Naive thymus-derived CD4-positive, alpha-beta T cell (primary cell): ENCODE measurements around the gene MYEOV. TPM values are rescaled to one million over a fixed set of nuclear protein-coding genes. Genes with fewer than 3 reads are reported as not detected.

ENCODE experiments used
- ATAC-seq: fragments of 150-1000 bp; cut with Tn5 transposase; 2 replicates; pipeline ENCODE4 v1.10.0; 2021; ENCODE audit warnings: mild to moderate bottlenecking, moderate library complexity
- CTCF ChIA-PET: fragments of 350-600 bp; sonication (Branson Sonifier 250); formaldehyde crosslinking; loops from one replicate; lab custom pipeline; 2021; ENCODE audit warnings: antibody characterized with exemption; lab: Charles Lee
- POLR2A ChIA-PET: fragments of 350-600 bp; sonication (Branson Sonifier 250); formaldehyde crosslinking; loops from one replicate; lab custom pipeline; 2021; ENCODE audit warnings: antibody characterized with exemption, inconsistent platforms; lab: Charles Lee
- DNase-seq, 9 donors: peaks; one replicate each; pipeline versions ENCODE4 v3.0.0 to v3.0.0-alpha.2; 2020 to 2022; ENCODE audit warnings: mixed read lengths in 1 of 9
- H3K27ac ChIP-seq: one replicate; pipeline ENCODE4 v1.7.0; 2013; ENCODE audit warnings: mild to moderate bottlenecking, low read depth, low read length, moderate library complexity
- H3K27me3 ChIP-seq, 2 donors: one replicate each; pipeline ENCODE4 v1.7.0; 2013; ENCODE audit warnings: low read length in 2 of 2, mild to moderate bottlenecking in 2 of 2, moderate library complexity in 2 of 2; ENCODE audit not compliant: control insufficient read depth in 2 of 2, insufficient read depth in 2 of 2
- H3K36me3 ChIP-seq, 3 experiments: 1 replicate in 2 of 3; 2 replicates in 1 of 3; pipeline ENCODE4 v1.7.0; 2013; ENCODE audit warnings: low read length in 3 of 3, mild to moderate bottlenecking in 3 of 3, moderate library complexity in 1 of 3; ENCODE audit not compliant: insufficient read depth in 3 of 3, control insufficient read depth in 2 of 3
- H3K4me1 ChIP-seq, 2 donors: one replicate each; pipeline ENCODE4 v1.7.0; 2013; ENCODE audit warnings: low read length in 2 of 2, mild to moderate bottlenecking in 2 of 2, moderate library complexity in 1 of 2; ENCODE audit not compliant: control insufficient read depth in 2 of 2, insufficient read depth in 2 of 2
- H3K4me3 ChIP-seq: 2 replicates; pipeline ENCODE4 v1.7.0; 2013; ENCODE audit warnings: mild to moderate bottlenecking, low read length
- H3K9me3 ChIP-seq, 3 experiments: 1 replicate in 2 of 3; 2 replicates in 1 of 3; pipeline ENCODE4 v1.7.0; 2013; ENCODE audit warnings: low read length in 3 of 3; ENCODE audit not compliant: control insufficient read depth in 2 of 3
- H3K27ac Mint-ChIP-seq, 9 donors: one replicate each; pipeline ENCODE4 v1.8.0; 2020 to 2022; ENCODE audit warnings: mixed read lengths in 9 of 9, mild to moderate bottlenecking in 8 of 9, moderate library complexity in 5 of 9, inconsistent platforms in 2 of 9
- H3K27me3 Mint-ChIP-seq, 5 donors: one replicate each; pipeline ENCODE4 v1.8.0; 2021 to 2022; ENCODE audit warnings: mixed read lengths in 5 of 5, mild to moderate bottlenecking in 1 of 5
- H3K36me3 Mint-ChIP-seq, 5 donors: one replicate each; pipeline ENCODE4 v1.8.0; 2020 to 2022; ENCODE audit warnings: mixed read lengths in 5 of 5, mild to moderate bottlenecking in 3 of 5, inconsistent platforms in 1 of 5
- H3K4me1 Mint-ChIP-seq, 7 donors: one replicate each; pipeline ENCODE4 v1.8.0; 2020 to 2022; ENCODE audit warnings: mixed read lengths in 7 of 7, mild to moderate bottlenecking in 3 of 7, inconsistent platforms in 1 of 7
- H3K4me3 Mint-ChIP-seq, 10 donors: one replicate each; pipeline ENCODE4 v1.8.0; 2020 to 2022; ENCODE audit warnings: mild to moderate bottlenecking in 10 of 10, mixed read lengths in 10 of 10, moderate library complexity in 6 of 10, inconsistent platforms in 2 of 10
- H3K9me3 Mint-ChIP-seq, 11 donors: one replicate each; pipeline ENCODE4 v1.8.0; 2020 to 2022; ENCODE audit warnings: mixed read lengths in 11 of 11, mild to moderate bottlenecking in 4 of 11, inconsistent platforms in 1 of 11, moderate library complexity in 1 of 11
- intact Hi-C, 2 donors: fragments of 100-400 bp; cut with micrococcal nuclease; formaldehyde crosslinking; loops; one replicate each; pipeline ENCODE4 v1.15.1; 2023
- polyA plus RNA-seq, 2 donors: library from polyadenylated mRNA; unstranded; fragments of 300-500 nt; fragmentation: Illumina TruSeq; gene quantifications; one replicate each; pipeline ENCODE4 v1.2.3, GENCODE V29; 2021
- total RNA-seq, 6 experiments: library from RNA in 5 of 6; stranded (reverse) in 5 of 6; gene quantifications; 1 replicate in 5 of 6; 2 replicates in 1 of 6; pipeline ENCODE4 v1.2.3 and lab custom pipeline; 2021 to 2026

MYEOV gene
- total and polyA plus RNA-seq, 7 experiments from 2014 or later = 0.20 to 0.32 TPM; not detected in 5

GRCh38 chr11:69269926-69270697 lies 23.8 kb upstream of the MYEOV start:
- Histone ChIP-seq H3K27ac (no peak overlapping the region), H3K27me3 (no peaks in the 10 kb centered on the region), H3K9me3 (no peaks in the 10 kb centered on the region), H3K4me3 (no peak overlapping the region), H3K4me1 (no peaks in the 10 kb centered on the region), H3K36me3 (no peaks in the 10 kb centered on the region)
- ChIA-PET POLR2A (no interaction called here), CTCF (no interaction called here)
- Mint-ChIP-seq H3K27ac (no peak overlapping the region), H3K9me3 (peaks cover 0 to 6% (median 0%) of the 10 kb centered on the region in 11 donors), H3K36me3 (no peaks in the 10 kb centered on the region), H3K4me1 (peaks cover 0 to 5% (median 0%) of the 10 kb centered on the region in 7 donors), H3K27me3 (no peaks in the 10 kb centered on the region), H3K4me3 (no peak overlapping the region)
- DNase-seq (no peak), ATAC-seq (no peak)
- intact Hi-C loops = no loop called here

- Mint-ChIP-seq H3K27me3 (no peaks in the 10 kb centered on the region), H3K4me3 (no peak overlapping the region), H3K4me1 (peaks cover 0 to 5% (median 0%) of the 10 kb centered on the region in 7 donors), H3K9me3 (peaks cover 0 to 6% (median 0%) of the 10 kb centered on the region in 11 donors), H3K36me3 (no peaks in the 10 kb centered on the region), H3K27ac (no peak overlapping the region)
- ChIA-PET POLR2A (no interaction called here), CTCF (no interaction called here)
- Histone ChIP-seq H3K4me3 (no peak overlapping the region), H3K4me1 (no peaks in the 10 kb centered on the region), H3K27me3 (no peaks in the 10 kb centered on the region), H3K9me3 (no peaks in the 10 kb centered on the region), H3K36me3 (no peaks in the 10 kb centered on the region), H3K27ac (no peak overlapping the region)
- DNase-seq = no peak
- no peak for ATAC-seq
- intact Hi-C loops = no loop called here
Measured at GRCh38 chr11:69270941-69271340, 23.0 kb upstream of the MYEOV start.

GRCh38 chr11:69272055-69272454 lies 21.9 kb upstream of the MYEOV start:
- Histone ChIP-seq H3K9me3 (no peaks in the 10 kb centered on the region), H3K27ac (no peak overlapping the region), H3K27me3 (no peaks in the 10 kb centered on the region), H3K4me1 (no peaks in the 10 kb centered on the region), H3K4me3 (no peak overlapping the region), H3K36me3 (no peaks in the 10 kb centered on the region)
- Mint-ChIP-seq H3K4me1 (peaks cover 0 to 5% (median 0%) of the 10 kb centered on the region in 7 donors), H3K27me3 (no peaks in the 10 kb centered on the region), H3K9me3 (peaks cover 0 to 6% (median 0%) of the 10 kb centered on the region in 11 donors), H3K27ac (no peak overlapping the region), H3K36me3 (no peaks in the 10 kb centered on the region), H3K4me3 (no peak overlapping the region)
- intact Hi-C loops = no loop called here
- CTCF ChIA-PET = no interaction called here
- no peak for DNase-seq
- POLR2A ChIA-PET = no interaction called here
- no peak for ATAC-seq

- CTCF ChIA-PET = no interaction called here
- ATAC-seq = no peak
Measured at GRCh38 chr11:69272831-69273485, 21.0 kb upstream of the MYEOV start.

GRCh38 chr11:69273571-69273970 lies 20.4 kb upstream of the MYEOV start:
- intact Hi-C loops = no loop called here
- H3K36me3 ChIP-seq = no peaks in the 10 kb centered on the region
- H3K27ac ChIP-seq = no peak overlapping the region
- H3K4me1 ChIP-seq = no peaks in the 10 kb centered on the region
- peaks cover 0 to 5% (median 0%) of the 10 kb centered on the region in 7 donors for H3K4me1 Mint-ChIP-seq
- CTCF ChIA-PET = no interaction called here
- H3K27me3 ChIP-seq = no peaks in the 10 kb centered on the region
- H3K27ac Mint-ChIP-seq = no peak overlapping the region
- peaks cover 0 to 6% (median 0%) of the 10 kb centered on the region in 11 donors for H3K9me3 Mint-ChIP-seq
- no peaks in the 10 kb centered on the region for H3K27me3 Mint-ChIP-seq
- H3K36me3 Mint-ChIP-seq = no peaks in the 10 kb centered on the region
- no peak overlapping the region for H3K4me3 ChIP-seq
- no peak for DNase-seq
- POLR2A ChIA-PET = no interaction called here
- no peaks in the 10 kb centered on the region for H3K9me3 ChIP-seq
- ATAC-seq = no peak
- H3K4me3 Mint-ChIP-seq = no peak overlapping the region

More at GRCh38 chr11:69272831-69273485, 21.0 kb upstream of the MYEOV start:
- no peak overlapping the region for H3K4me3 Mint-ChIP-seq
- Histone ChIP-seq H3K4me1 (no peaks in the 10 kb centered on the region), H3K9me3 (no peaks in the 10 kb centered on the region), H3K27ac (no peak overlapping the region), H3K36me3 (no peaks in the 10 kb centered on the region), H3K4me3 (no peak overlapping the region), H3K27me3 (no peaks in the 10 kb centered on the region)
- no peak for DNase-seq
- peaks cover 0 to 5% (median 0%) of the 10 kb centered on the region in 7 donors for H3K4me1 Mint-ChIP-seq
- H3K27me3 Mint-ChIP-seq = no peaks in the 10 kb centered on the region
- no peak overlapping the region for H3K27ac Mint-ChIP-seq
- intact Hi-C loops = no loop called here
- POLR2A ChIA-PET = no interaction called here
- no peaks in the 10 kb centered on the region for H3K36me3 Mint-ChIP-seq
- H3K9me3 Mint-ChIP-seq = peaks cover 0 to 6% (median 0%) of the 10 kb centered on the region in 11 donors

- POLR2A ChIA-PET = no interaction called here
- DNase-seq (no peak), ATAC-seq (no peak)
- Histone ChIP-seq H3K9me3 (no peaks in the 10 kb centered on the region), H3K27ac (no peak overlapping the region), H3K4me3 (no peak overlapping the region), H3K36me3 (no peaks in the 10 kb centered on the region), H3K4me1 (no peaks in the 10 kb centered on the region), H3K27me3 (no peaks in the 10 kb centered on the region)
- intact Hi-C loops = no loop called here
- peaks cover 0 to 5% (median 0%) of the 10 kb centered on the region in 7 donors for H3K4me1 Mint-ChIP-seq
- H3K27ac Mint-ChIP-seq = no peak overlapping the region
- peaks cover 0 to 6% (median 0%) of the 10 kb centered on the region in 11 donors for H3K9me3 Mint-ChIP-seq
- H3K27me3 Mint-ChIP-seq = no peaks in the 10 kb centered on the region
- CTCF ChIA-PET = no interaction called here
- H3K4me3 Mint-ChIP-seq = no peak overlapping the region
- no peaks in the 10 kb centered on the region for H3K36me3 Mint-ChIP-seq
Measured at GRCh38 chr11:69274531-69275016, 19.4 kb upstream of the MYEOV start.
